Measurements from ENCODE around the gene LRBA. TPM values are rescaled to one million over a fixed set of nuclear protein-coding genes. Genes with fewer than 3 reads are reported as not detected.

The LRBA gene
- total and polyA plus RNA-seq, 8 donors = 43.3 to 62.5 (median 52.3) TPM

DNA sequence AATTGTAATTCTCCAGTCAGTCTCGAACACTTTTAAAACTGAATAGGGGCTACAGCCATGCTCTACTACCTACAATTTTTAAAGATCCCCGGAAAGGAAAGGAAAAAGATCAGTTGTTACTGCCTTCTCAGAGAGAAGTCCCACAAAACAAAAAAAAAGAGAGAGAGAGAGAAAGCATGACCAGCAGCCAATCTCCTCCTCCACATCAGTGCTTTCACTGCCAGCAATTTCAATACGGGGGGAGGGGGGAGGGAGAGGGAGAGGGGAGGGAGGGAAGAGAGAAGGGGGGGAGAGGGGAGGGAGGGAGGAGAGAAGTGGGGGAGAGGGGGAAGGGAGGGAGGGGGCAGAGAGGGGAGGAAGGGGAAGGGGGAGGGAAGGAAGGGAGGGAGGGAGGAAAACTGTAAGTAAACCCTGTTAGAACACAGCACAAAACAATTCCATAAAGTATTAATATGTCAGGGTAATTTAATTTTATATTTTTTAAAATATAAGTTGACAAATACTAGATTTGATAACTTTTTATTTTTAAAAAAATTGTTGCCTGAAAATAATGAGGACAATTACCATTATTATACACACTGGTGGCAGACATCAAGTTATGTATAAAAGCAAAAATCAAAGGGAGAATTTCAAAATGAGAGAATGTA lies 108.0 kb downstream of the LRBA start:
- peak in 1 of 4 donors; percentile 18 for DNase-seq
- intact Hi-C loops (cut with DNase I) = no loop called here
- Histone ChIP-seq H3K27ac (no peak overlapping the region), H3K4me3 (no peak overlapping the region), H3K27me3 (no peaks in the 10 kb centered on the region), H3K36me3 (peaks cover 0 to 17% of the 10 kb centered on the region in 2 donors), H3K9me3 (peaks cover 0 to 11% of the 10 kb centered on the region in 2 donors), H3K4me1 (no peaks in the 10 kb centered on the region)
- ATAC-seq = no peak
- no peak for TF ChIP-seq CTCF (IDR thresholded peaks at IDR 0.05)

GRCh38 chr4:150904671-150905070 lies 110.4 kb downstream of the LRBA start:
- no peak overlapping the region for H3K4me3 ChIP-seq
- H3K9me3 ChIP-seq = no peaks in the 10 kb centered on the region
- intact Hi-C loops (cut with DNase I) = no loop called here
- H3K4me1 ChIP-seq = no peaks in the 10 kb centered on the region
- ATAC-seq (no peak), DNase-seq (peak in 2 of 4 donors; percentile 49 to 73)
- no peak overlapping the region for H3K27ac ChIP-seq
- no peaks in the 10 kb centered on the region for H3K36me3 ChIP-seq
- no peaks in the 10 kb centered on the region for H3K27me3 ChIP-seq
- no peak for TF ChIP-seq CTCF (IDR thresholded peaks at IDR 0.05)

GRCh38 chr4:150903603-150904002 lies 111.5 kb downstream of the LRBA start:
- H3K36me3 ChIP-seq = no peaks in the 10 kb centered on the region
- H3K27ac ChIP-seq = no peak overlapping the region
- DNase-seq = no peak
- H3K4me3 ChIP-seq = no peak overlapping the region
- TF ChIP-seq CTCF (IDR thresholded peaks at IDR 0.05) = no peak
- intact Hi-C loops (cut with DNase I) = no loop called here
- no peaks in the 10 kb centered on the region for H3K27me3 ChIP-seq
- H3K9me3 ChIP-seq = no peaks in the 10 kb centered on the region
- no peaks in the 10 kb centered on the region for H3K4me1 ChIP-seq
- no peak for ATAC-seq

DNA sequence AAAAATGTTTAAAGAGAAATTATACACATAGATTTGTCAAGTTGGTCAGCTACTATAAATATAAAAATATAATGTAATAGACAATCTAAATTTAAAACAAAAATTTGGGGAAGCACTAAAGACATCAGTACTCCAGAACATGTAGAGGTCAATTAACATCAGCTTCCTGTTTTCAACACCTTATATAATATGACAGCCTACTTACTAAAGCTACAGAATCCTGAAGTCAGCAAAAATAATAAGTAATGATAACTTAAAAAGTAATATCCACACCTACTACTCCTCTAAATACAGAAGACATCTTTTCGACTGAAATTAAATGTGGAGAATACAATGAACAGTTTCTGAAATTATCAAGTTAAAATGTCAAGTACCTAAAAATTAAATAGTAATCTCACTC lies 118.6 kb downstream of the LRBA start:
- no peak for ATAC-seq
- no peak for DNase-seq
- intact Hi-C loops (cut with DNase I) = no loop called here
- Histone ChIP-seq H3K27ac (no peak overlapping the region), H3K27me3 (no peaks in the 10 kb centered on the region), H3K4me1 (peaks cover 0 to 4% of the 10 kb centered on the region in 2 donors), H3K4me3 (no peak overlapping the region), H3K36me3 (no peaks in the 10 kb centered on the region), H3K9me3 (no peaks in the 10 kb centered on the region)
- no peak for TF ChIP-seq CTCF (IDR thresholded peaks at IDR 0.05)

DNA sequence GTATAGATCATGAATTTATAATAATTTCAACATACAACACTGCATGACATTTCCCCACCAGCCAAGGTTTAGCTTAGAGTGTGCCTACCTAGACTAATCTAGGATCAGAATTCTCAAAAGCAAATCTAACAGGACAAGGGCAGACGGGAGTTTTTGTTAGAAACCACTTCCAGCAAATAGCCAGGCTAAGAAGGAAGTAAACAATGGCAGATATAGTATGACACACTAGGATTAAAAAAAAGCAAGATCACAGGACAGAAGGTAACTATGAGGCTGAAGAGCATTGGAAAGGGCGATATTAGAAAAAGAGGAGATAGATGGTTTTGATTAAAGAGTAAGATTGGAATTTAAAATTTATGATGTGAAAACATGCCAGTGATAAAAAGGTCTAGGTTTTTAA lies 124.8 kb downstream of the LRBA start:
- Histone ChIP-seq H3K36me3 (no peaks in the 10 kb centered on the region), H3K9me3 (no peaks in the 10 kb centered on the region), H3K27ac (no peak overlapping the region), H3K4me1 (no peaks in the 10 kb centered on the region), H3K27me3 (no peaks in the 10 kb centered on the region), H3K4me3 (no peak overlapping the region)
- no peak for TF ChIP-seq CTCF (IDR thresholded peaks at IDR 0.05)
- DNase-seq = no peak
- intact Hi-C loops (cut with DNase I) = no loop called here
- ATAC-seq = no peak
